GM06990 (cell line): Measurements from ENCODE around the gene ZBTB18.

Experiments used
- DNase-seq: peaks from one replicate; pipeline ENCODE4 v3.0.0-alpha.2; 2011; ENCODE audit not compliant: insufficient read length; ENCODE audit errors: extremely low read depth
- H3K27me3 ChIP-seq: replicated peaks from 2 replicates; pipeline ENCODE4 v1.6.0; 2011; ENCODE audit warnings: low read length; ENCODE audit not compliant: control insufficient read depth, insufficient read depth
- H3K36me3 ChIP-seq: 2 replicates; pipeline ENCODE4 v1.5.1; 2011; ENCODE audit warnings: low read length; ENCODE audit not compliant: control insufficient read depth, insufficient read depth
- H3K4me3 ChIP-seq: replicated peaks from 2 replicates; pipeline ENCODE4 v1.5.1; 2011; ENCODE audit warnings: low read depth, mild to moderate bottlenecking, control low read depth, low read length
- CTCF ChIP-seq: IDR thresholded peaks from 2 replicates; pipeline ENCODE4 v1.5.1; 2011; ENCODE audit warnings: low read length, control low read depth, mild to moderate bottlenecking, inconsistent platforms; ENCODE audit not compliant: insufficient read depth, poor library complexity, severe bottlenecking

The ZBTB18 gene

GRCh38 chr1:244052016-244052727 lies 1.1 kb downstream of the ZBTB18 start:
- Histone ChIP-seq H3K27me3 (no peaks in the 10 kb centered on the region), H3K36me3 (peaks cover 14% of the 10 kb centered on the region), H3K4me3 (no peak overlapping the region)
- DNase-seq: no peak
- TF ChIP-seq CTCF: no peak

- DNase-seq: no peak
- Histone ChIP-seq H3K27me3 (no peaks in the 10 kb centered on the region), H3K4me3 (no peak overlapping the region), H3K36me3 (peaks cover 14% of the 10 kb centered on the region)
- no peak for TF ChIP-seq CTCF
Observed at GRCh38 chr1:244052728-244053312, 1.7 kb downstream of the ZBTB18 start.

- no peak for TF ChIP-seq CTCF
- Histone ChIP-seq H3K27me3 (no peaks in the 10 kb centered on the region), H3K4me3 (no peak overlapping the region), H3K36me3 (peaks cover 14% of the 10 kb centered on the region)
- DNase-seq: no peak
Observed at GRCh38 chr1:244053831-244054230, 2.7 kb downstream of the ZBTB18 start.

GRCh38 chr1:244054247-244054923 lies 3.3 kb downstream of the ZBTB18 start:
- no peak overlapping the region for H3K4me3 ChIP-seq
- H3K36me3 ChIP-seq: peaks cover 14% of the 10 kb centered on the region
- DNase-seq: no peak
- no peak for TF ChIP-seq CTCF
- no peaks in the 10 kb centered on the region for H3K27me3 ChIP-seq

GRCh38 chr1:244054924-244055263 lies 3.8 kb downstream of the ZBTB18 start:
- peak; percentile 20 for DNase-seq
- Histone ChIP-seq H3K36me3 (peaks cover 14% of the 10 kb centered on the region), H3K4me3 (no peak overlapping the region), H3K27me3 (no peaks in the 10 kb centered on the region)
- no peak for TF ChIP-seq CTCF
